Fibroblast of pulmonary artery (primary cell): Measurements from ENCODE around the gene GAS2L2.

Experiments used
- DNase-seq: peaks from one replicate; pipeline ENCODE4 v3.0.0-alpha.2; 2010; ENCODE audit warnings: low read depth
- H3K4me3 ChIP-seq: replicated peaks from 2 replicates; pipeline ENCODE4 v1.5.1; 2011; ENCODE audit warnings: low read depth, mild to moderate bottlenecking, control low read depth, low read length, moderate library complexity
- CTCF ChIP-seq: IDR thresholded peaks from 2 replicates; pipeline ENCODE4 v1.5.1; 2011; ENCODE audit warnings: mild to moderate bottlenecking, control low read depth, low read length, inconsistent platforms; ENCODE audit errors: missing control alignments

Gene GAS2L2

GRCh38 chr17:35784895-35785294, 31.9 kb upstream of the GAS2L2 start:
- no peak overlapping the region for H3K4me3 ChIP-seq
- no peak for DNase-seq
- no peak for TF ChIP-seq CTCF

- TF ChIP-seq CTCF = no peak
- no peak for DNase-seq
- no peak overlapping the region for H3K4me3 ChIP-seq
These were observed 27.9 kb upstream of the GAS2L2 start for GRCh38 chr17:35780950-35781349.

GRCh38 chr17:35778641-35779196, 25.7 kb upstream of the GAS2L2 start:
- TF ChIP-seq CTCF = no peak
- no peak for DNase-seq
- no peak overlapping the region for H3K4me3 ChIP-seq

GRCh38 chr17:35775583-35775982, 22.5 kb upstream of the GAS2L2 start:
- no peak overlapping the region for H3K4me3 ChIP-seq
- no peak for TF ChIP-seq CTCF
- no peak for DNase-seq

- no peak overlapping the region for H3K4me3 ChIP-seq
- no peak for TF ChIP-seq CTCF
- no peak for DNase-seq
These were observed 22.0 kb upstream of the GAS2L2 start for GRCh38 chr17:35775039-35775438.

- TF ChIP-seq CTCF = no peak
- peak; percentile 44 for DNase-seq
- H3K4me3 ChIP-seq = no peak overlapping the region
These were observed 21.5 kb upstream of the GAS2L2 start for GRCh38 chr17:35774499-35774898.

GRCh38 chr17:35773679-35774425, 20.8 kb upstream of the GAS2L2 start:
- no peak overlapping the region for H3K4me3 ChIP-seq
- TF ChIP-seq CTCF = no peak
- no peak for DNase-seq
